Vagina (tissue), 2 donors: Measurements from ENCODE around the gene ADGRL1.

ENCODE experiments used
- CTCF ChIP-seq, 3 experiments: fragments of 450-650 bp in 2 of 3; fragments of 200-600 bp in 1 of 3; sonication (generic) in 1 of 3; IDR thresholded peaks; one replicate each; pipeline ENCODE4 v1.5.1; 2017 to 2019; ENCODE audit warnings: antibody characterized with exemption in 3 of 3, mild to moderate bottlenecking in 2 of 3, moderate library complexity in 2 of 3
- POLR2A ChIP-seq, 2 donors: fragments of 450-650 bp; IDR thresholded peaks; one replicate each; pipeline ENCODE4 v1.6.1; 2017; ENCODE audit warnings: antibody characterized with exemption in 2 of 2, mild to moderate bottlenecking in 2 of 2, moderate library complexity in 2 of 2
- POLR2AphosphoS5 ChIP-seq, 2 donors: sonication (generic); formaldehyde crosslinking; IDR thresholded peaks; one replicate each; pipeline ENCODE4 v1.9.0; 2017; ENCODE audit warnings: antibody characterized with exemption in 2 of 2, mild to moderate bottlenecking in 2 of 2, low read depth in 1 of 2; ENCODE audit not compliant: insufficient read depth in 1 of 2

GRCh38 chr19:14168259-14168972, 37.6 kb downstream of the ADGRL1 start:
- TF ChIP-seq CTCF (IDR thresholded peaks at IDR 0.05) (no peak), POLR2A (IDR thresholded peaks at IDR 0.05) (no peak), POLR2AphosphoS5 (IDR thresholded peaks at IDR 0.05; ENCODE audit: insufficient read depth in 1 of 2, low read depth in 1 of 2) (no peak)
